Measurements from ENCODE around the gene MAP3K5.
"Not testable (repeated sequence)": the region's sequence is repeated elsewhere in the genome, so short reads cannot be mapped to it uniquely, and the experiment has no call there.

MAP3K5 gene

GRCh38 chr6:136792410-136793262, at the start of gene MAP3K5:
Gene MAP3K5, minus strand, starts transcription at chr6:136792477. Its CDS starts 320 bp downstream, at chr6:136792157.
- DNase-seq: peak; percentile 94

- DNase-seq: no peak
Measured at GRCh38 chr6:136840276-136841001, 48.2 kb upstream of the MAP3K5 start.

GRCh38 chr6:136831873-136832562, 39.7 kb upstream of the MAP3K5 start:
- no peak for DNase-seq

- no peak for DNase-seq
Measured at GRCh38 chr6:136826216-136826615, 33.9 kb upstream of the MAP3K5 start.

DNA sequence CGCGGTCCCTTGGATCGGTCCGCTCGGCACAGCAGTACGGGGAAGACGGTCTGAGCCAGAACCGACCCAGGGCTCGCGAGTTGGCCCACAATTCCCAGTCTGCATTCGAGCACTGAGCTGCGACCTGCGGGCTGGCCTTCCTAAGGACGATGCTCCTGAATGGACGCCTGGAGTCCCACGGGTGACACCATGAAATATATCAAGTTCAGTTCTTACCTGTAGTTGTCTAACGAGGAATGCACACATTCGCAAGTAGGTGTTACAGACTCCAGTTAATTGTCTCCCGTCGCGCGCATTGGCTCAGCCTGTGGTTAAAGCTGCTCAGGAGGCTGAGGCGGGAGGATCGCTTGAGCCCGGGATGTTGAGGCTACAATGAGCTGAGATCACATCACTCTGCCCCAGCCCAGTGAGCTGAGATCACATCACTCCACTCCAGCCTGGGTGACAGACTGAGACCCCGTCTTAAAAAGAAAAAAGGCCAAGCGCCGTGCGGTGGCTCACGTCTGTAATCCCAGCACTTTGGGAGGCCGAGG, 30.9 kb upstream of the MAP3K5 start:
- DNase-seq: no peak

DNA sequence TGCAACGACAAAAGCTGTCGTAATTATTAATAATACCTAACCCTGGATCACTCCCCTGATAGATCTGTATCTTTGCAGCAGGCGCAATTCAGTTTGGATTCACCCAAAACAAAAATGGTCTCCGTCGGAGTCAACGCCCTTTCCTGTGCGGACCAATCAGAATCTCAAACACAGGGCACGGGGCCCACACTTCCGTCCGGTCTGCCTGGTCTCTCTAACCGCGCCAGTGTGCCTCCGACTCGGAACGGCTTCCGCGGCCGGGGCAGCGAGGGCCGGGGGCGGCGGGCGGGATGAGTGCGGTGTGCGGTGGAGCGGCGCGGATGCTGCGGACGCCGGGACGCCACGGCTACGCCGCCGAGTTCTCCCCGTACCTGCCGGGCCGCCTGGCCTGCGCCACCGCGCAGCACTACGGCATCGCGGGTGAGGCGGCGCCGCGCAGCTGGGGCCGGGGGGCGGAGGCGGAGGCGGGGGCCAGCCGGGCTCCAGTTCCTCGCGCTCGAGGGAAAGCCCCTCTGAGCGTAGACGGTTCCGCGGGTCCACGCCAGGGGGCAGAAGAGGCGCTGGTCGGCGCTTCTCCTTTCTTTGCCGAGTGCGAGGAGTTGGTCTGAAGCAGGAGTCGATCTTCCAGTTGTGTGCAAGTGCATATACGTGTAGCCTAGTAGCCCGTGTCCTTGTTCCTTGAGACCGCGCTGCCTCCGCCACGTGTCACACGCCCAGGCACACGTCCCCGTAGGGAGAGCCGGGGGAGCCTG, 30.3 kb upstream of the MAP3K5 start, which contains the start of gene PEX7:
Gene PEX7 (plus strand): TSS at position 217 of the 752 bp plus-strand sequence. CDS start 74 bp downstream, at position 291.
- DNase-seq: peak; percentile 94

DNA sequence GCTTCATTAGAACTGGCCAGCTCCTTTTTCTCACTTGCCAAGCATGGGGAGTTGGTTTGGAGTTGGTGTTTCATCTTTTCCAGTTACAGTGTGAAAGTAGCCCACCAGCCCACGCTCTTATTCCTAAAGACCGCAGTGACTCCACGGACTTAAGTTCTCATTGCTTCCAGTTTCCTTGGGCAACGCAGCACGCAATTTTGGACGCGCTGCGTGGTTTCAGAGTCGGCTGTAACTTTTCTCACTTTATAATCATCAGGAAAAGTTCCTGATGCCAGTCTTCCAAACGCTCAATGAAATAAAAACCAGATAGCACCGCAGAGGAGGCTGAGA, 29.7 kb upstream of the MAP3K5 start:
- no peak for DNase-seq

DNA sequence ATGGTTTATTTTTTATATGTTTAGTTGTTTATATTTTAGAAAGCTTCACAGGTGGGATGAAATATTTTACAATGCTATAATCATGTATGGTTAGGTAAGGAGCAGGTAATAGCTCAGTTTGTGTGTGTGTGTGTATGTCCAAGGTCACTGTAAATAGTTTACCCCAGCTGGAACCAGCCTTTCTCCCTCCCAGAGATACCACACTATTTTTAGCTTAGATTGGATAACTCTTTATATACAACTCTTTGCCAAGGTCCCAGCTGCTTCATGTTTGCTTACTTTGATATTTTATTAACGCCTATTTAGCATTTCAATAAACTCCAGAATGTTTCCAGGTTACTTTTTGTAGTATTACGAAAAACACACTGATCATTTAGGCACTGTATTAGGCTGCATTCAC, 28.3 kb upstream of the MAP3K5 start:
- DNase-seq: no peak

GRCh38 chr6:136816656-136817055, 24.4 kb upstream of the MAP3K5 start:
- no peak for DNase-seq

- not testable (repeated sequence) for DNase-seq
Measured at GRCh38 chr6:136815608-136816007, 23.3 kb upstream of the MAP3K5 start.

DNA sequence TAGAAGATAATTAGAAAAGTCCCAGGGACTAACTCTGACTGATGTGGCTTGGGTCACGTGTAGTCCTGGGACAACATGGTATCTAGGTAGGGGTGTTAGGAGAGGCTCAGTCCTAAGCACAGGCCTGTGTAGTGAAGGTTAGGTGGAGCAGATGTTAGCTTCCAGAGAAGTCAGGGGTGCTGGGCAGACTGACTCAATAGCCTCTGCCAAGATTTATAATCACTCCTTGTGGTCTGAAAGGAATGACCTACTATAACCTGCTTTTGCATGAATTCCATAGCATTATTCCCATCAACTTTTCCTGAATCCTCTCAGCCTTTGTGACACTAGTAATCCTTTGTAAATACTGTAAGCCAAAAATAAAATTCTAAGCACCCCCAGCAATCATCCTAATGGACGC, 19.9 kb upstream of the MAP3K5 start:
- no peak for DNase-seq

DNA sequence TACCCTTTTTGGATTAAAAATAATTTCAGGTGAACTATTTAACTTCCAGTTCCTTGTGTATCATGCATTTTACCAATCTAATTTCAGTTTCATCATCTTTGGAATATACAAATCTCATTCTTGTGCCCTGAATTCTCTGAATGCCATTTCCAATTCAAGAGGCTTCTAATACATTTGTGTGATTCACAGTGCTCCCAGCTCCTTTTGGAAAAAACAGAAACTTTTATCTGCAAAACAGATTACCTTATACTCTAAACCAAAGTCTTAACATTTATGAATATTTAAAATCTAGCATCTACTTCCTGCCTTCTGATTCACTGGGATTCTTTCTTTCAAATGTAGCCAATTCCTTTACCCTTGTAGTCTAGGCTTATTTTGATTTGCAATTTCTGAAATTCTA, 19.0 kb upstream of the MAP3K5 start:
- DNase-seq: no peak

DNA sequence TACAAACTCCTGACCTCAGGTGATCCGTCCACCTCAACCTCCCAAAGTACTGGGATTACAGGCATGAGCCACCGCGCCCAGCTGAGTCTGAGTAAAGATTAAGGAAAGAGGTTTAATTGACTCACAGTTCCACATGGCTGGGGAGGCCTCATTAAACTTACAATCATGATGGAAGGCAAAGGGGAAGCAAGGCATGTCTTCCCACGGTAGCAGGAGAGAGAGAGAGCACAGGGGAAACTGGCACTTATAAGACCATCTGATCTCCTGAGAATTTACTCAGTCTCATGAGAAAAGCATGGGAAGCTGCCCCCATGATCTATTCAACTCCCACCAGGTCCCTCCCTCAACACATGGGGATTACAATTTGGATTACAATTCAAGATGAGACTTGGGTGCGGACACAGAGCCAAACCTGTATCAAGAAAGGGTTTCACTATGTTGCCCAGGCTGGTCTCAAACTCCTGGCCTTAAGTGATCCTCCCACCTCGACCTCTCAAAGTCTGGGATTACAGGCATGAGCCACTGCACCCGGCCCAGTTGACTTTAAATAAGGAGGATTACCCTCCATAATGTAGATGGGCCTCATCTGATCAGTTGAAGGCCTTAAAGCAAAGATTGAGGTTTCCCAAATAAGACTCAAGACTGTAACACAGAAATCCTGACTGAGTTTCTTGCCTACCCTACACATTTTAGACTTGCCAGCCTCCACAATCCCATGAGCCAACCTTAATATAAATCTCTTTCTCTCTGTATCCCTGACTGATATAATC, 17.0 kb upstream of the MAP3K5 start:
- no peak for DNase-seq

- DNase-seq: no peak
Measured at GRCh38 chr6:136803608-136804007, 11.3 kb upstream of the MAP3K5 start.

- DNase-seq: no peak
Measured at GRCh38 chr6:136801581-136801980, 9.3 kb upstream of the MAP3K5 start.

GRCh38 chr6:136798044-136798443, 5.8 kb upstream of the MAP3K5 start:
- no peak for DNase-seq

DNA sequence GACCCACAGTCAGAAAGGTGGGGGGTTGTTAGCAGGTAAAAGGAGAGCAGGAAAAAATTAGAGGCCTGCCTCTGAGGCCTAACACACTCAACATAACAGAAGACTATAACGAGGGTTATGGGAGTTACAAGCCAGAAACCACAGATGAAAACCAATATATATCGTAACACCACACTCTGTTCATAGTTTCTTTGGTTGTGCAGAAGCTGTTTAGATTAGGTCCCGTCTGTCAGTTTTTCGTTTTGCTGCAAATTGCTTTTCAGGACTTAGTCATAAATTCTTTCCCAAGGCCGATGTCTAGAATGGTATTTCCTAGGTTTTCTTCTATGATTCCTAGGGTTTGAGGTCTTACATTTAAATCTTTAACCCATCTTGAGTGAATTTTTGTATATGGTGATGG, 3.7 kb upstream of the MAP3K5 start:
- DNase-seq: no peak

- no peak for DNase-seq
Measured at GRCh38 chr6:136795386-136795785, 3.1 kb upstream of the MAP3K5 start.

DNA sequence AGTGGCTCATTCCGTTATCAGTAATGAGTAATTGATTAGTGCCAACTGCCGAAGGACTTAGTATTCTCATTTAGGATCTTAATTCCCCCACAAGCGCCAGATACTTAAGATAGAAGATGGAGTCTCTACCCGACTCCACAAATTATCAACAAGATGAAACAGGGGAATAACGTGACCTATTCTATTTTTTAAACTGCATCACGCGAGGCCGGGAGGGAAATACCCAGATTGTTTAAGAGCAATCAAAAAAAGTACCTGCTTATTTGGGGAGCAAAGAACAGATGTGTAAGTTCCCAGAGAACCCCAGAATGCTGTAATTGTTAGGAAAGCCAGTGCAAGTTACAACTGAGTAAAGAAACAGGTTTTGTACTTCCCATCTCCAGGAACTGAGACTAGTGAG, 1.1 kb upstream of the MAP3K5 start:
- peak; percentile 39 for DNase-seq

DNA sequence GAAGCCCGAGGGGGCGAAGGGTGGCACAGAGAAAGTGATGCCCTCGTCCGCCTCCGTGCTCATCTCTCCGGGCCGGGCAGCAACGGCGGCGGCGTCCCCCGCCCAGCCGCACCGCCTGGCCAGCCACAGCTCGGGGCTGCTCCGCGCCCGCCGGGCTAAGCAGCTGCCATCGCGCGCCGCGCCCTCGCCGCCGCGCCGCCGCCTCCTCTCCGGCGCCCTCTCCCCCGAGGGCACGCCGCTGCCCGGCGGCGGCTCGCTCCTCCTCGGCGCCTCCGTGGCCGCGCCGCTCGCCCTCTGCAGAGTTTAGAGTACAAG, 225 bp downstream of the MAP3K5 start:
- no peak for DNase-seq

- DNase-seq: peak; percentile 60
Measured at GRCh38 chr6:136791296-136792094, 782 bp downstream of the MAP3K5 start.
